ENCODE data around the gene CFAP251.
A peak's percentile ranks its signal among the peaks of the same experiment; 100 is the strongest.
"Not testable (repeated sequence)": the region's sequence is repeated elsewhere in the genome, so short reads cannot be mapped to it uniquely, and the experiment has no call there.

Gene CFAP251

DNA sequence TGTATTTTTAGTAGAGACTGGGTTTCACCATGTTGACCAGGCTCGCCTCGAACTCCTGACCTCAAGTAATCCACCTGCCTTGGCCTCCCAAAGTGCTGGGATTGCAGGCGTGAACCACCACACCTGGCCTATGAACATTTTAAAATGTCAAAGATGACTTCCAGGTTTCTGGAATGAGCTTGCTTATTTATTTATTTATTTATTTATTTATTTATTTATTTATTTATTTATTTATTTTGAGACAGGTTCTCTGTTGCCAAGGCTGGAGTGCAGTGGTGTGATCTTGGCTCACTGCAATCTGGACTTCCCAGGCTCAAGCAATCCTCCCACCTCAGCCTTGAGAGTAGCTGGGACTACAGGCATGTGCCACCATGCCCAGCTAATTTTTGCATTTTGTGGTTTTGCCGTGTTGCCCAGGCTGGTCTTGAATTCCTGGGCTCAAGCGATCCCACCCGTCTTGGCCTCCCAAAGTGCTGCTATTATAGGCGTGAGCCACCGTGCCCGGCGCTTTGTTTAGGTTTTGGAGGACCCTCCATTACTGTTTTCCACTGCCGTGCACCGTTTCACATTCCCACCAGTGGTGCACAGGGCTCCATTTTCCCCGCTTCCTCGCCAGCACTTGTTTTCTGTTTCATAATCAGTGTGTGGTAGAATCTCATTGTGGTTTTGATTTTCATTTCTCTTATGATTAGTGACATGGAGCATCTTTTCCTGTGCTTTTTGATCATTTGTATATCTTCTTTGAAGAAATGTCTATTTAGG lies 6.4 kb upstream of the CFAP251 start:
- no peak for DNase-seq

DNA sequence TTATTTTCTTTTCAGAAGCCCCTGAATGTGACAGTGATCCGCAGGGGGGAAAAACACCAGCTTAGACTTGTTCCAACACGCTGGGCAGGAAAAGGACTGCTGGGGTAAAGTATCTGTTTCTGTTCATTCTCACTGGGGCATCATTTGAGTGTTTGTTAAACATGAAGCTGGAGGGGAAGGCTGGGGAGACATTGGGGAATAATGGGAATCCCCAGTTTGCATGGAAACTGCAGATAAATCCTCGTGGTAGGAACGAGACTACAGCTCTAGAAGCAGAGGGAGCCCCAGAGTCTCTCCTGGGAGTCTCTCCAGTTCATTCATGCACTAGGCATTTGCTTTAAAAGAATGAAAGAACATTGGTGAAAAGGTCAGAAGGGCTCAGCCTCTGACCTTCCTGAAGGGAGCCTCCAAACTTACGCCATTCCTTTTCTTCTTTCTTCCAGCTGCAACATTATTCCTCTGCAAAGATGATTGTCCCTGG lies 2.5 kb upstream of the CFAP251 start:
- DNase-seq, result no peak

DNA sequence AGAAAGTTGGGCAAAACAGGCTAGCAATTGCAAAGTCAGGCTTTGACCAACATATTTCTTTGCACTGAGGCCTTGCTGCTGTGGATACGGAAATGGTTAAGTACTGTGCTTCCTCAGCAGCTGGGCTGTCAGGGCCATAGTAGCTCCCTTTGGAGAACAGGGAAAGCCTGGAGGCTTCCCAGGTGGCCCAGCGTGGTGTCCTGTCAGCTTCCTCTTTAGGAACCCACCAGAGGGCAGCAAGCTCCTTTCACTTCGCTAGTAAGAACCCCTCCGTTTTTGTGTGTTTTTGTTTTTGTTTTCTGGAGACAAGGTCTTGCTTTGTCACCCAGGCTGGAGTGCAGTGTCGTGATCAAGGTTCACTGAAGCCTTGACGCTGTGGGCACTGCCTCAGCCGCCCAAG lies 1.7 kb upstream of the CFAP251 start:
- peak; percentile 12 for DNase-seq

DNA sequence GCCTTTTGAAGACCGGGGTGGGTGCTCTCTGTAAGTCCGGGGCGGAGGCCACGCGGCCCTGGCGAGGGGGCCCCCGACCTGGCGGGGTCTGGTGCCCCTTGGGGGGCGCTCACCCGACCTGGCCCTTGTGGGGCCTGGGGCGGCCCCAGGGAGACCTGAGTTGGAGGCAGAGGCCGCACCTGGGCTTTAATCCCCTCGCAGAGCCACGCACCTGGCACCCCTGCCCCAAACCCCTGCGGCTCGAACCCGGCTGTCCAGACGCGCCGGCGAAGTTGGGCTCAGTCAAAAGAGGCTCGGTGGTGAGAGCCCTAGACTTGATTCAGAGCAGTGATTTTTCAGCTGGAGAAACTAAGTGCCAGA lies 267 bp downstream of the CFAP251 start:
- DNase-seq, result no peak

DNA sequence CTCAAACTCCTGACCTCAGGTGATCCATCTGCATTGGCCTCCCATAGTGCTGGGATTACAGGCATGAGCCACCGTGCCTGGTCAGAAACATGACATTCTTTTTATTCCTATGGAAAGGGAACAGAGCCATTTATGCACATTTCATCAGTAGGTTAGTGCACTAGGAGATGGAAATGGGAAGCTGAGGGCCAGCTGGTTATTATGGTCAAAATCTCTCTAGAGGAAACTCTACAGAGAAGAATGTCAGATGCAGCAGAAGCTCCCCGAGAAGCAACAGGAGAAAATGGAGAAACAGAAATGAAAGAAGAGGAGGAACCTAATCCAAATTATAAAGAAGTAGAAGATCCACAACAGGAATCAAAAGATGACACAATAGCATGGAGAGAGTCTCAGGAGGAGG lies 2.7 kb downstream of the CFAP251 start:
- DNase-seq, result no peak

DNA sequence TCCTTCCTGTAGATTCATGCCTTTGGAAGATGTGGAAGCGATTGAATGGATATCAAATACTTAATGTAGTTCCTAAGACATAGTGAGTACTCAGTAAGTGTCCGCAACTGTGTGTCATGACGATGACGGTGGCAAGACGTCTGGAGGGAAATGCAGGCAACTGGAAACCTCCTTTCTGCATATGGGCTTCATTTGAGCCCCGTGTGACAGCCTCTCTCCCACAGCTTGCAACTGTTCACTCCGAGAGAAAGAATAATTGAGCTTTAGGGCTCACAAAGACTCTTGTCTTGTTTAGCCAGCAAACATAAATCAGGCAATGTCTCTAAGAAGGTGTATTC lies 6.9 kb downstream of the CFAP251 start:
- no peak for DNase-seq

DNA sequence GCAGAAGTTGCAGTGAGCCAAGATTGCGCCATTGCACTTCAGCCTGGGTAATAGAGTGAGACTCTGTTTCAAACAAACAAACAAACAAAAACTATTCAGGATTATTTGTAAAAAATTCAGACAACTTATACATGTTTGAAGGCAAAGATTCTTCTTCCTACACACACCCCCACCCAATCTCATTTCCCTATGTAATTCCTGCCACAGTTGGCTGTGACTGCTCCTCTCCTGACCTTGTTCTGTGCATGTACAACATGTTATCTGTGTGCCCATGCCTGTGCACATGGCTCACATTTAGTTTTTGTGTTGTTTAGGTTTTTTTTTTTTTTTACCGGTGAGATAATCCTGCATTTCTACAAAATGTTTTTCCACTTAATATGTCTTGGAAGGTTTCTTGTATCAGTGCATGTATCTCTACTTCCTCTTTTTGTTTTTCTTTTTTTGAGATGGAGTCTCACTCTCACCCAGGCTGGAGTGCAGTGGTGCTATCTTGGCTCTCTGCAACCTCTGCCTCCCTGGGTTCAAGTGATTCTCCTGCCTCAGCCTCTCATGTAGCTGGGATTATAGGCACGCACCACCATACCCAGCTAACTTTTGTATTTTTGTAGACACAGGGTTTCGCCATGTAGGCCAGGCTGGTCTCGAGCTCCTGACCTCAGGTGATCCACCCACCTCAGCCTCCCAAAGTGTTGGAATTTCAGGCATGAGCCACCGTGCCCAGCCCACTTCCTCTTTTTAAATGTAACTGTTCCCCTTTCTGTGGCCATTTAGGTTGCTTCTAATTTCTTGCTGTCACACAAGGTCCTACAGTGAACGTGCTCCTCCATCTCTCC lies 8.7 kb downstream of the CFAP251 start:
- DNase-seq, result no peak

DNA sequence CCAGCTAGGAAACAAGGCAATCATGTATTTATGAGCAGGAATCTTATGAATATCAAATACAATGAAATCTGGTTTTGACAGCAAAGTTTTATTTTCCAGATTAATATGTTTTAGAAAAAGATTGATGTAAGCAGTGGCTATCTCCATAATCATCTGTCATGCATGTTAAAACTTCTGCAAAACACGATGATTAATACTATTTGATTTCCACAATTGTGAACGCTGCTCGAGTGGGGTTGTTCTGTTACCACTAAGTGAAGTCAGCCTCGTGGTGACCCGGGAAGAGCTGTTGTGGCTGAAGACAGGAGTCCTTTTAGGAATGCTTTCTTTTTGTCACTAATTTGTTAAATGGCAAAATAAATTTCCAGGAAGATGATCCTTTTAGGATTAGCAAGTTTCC lies 9.4 kb downstream of the CFAP251 start:
- DNase-seq, result no peak

DNA sequence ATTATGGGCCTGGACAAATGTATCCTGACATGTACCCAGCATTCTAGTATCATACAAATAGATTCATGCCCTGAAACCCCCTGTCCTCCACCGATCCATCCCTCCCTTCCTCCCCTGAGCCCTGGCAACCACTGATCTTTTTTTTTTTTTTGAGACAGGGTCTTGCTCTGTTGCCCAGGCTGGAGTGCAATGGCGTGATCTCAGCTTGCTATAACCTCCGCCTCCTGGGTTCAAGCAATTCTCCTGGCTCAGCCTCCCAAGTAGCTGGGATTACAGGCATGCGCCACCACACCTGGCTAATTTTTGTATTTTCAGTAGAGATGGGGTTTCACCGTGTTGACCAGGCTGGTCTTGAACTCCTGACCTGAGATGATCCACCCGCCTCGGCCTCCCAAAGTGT lies 11.2 kb downstream of the CFAP251 start:
- not testable (repeated sequence) for DNase-seq

DNA sequence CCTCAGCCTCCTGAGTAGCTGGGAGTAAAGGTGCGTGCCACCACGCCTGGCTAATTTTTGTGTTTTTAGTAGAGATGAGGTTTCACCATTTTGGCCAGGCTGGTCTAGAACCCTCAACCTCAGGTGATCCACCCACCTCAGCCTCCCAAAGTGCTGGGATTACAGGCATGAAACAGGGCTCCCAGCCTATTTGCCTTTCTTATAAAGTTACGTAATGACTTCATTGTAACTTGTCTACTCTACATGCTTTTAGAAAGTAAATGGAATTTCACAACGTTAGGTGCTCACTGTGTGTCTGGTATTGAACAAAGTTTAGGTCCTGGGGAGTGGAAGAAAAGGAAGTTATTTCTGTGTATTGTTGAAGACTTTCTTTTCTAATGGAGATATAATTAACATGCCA lies 12.5 kb downstream of the CFAP251 start:
- no peak for DNase-seq

DNA sequence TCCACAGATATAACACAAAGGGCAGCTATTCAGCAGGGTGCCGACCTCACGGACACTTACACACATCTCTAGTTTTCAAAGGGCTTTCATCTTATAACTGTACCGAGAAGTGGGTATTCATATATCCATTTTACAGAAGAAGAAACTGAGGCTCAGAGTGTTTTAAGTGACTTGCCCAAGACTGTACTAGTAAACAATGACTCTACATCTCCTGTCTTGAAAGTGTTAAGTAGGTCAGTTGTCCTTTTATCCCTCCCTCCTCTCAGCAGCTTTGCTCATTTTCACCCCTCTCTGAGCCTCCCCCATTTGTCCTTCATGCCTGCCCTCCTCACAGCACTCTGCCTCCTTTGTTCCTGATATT lies 13.8 kb downstream of the CFAP251 start:
- no peak for DNase-seq

DNA sequence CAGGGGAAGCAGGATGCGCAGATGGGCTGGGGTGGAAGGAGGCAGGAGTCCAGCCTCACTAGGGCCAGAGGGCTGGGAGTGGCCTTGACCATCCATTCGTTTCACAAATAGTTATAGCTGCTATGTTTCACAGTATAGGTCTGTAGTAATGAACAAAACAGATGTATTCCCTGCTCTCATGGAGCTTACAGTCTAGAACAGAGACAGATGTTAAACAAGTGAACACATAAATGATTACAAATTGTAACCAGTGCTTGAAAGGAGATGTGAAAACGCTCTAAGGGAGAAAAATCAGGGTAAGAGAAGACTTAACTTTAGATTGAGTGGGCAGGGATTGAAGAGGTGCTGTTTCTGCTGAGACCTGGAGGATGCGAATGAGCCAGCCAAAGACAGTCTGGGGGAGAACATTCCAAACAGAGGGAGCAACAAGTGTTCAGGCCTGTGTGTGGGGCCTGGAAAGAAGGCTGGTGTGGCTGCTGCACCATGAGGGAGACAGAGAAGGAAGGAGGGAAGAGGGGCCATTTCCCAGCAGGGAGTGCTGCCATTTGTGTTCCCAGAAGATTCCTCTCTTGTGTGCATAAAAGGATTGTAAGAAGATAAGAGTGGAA lies 14.6 kb downstream of the CFAP251 start:
- DNase-seq, result no peak

DNA sequence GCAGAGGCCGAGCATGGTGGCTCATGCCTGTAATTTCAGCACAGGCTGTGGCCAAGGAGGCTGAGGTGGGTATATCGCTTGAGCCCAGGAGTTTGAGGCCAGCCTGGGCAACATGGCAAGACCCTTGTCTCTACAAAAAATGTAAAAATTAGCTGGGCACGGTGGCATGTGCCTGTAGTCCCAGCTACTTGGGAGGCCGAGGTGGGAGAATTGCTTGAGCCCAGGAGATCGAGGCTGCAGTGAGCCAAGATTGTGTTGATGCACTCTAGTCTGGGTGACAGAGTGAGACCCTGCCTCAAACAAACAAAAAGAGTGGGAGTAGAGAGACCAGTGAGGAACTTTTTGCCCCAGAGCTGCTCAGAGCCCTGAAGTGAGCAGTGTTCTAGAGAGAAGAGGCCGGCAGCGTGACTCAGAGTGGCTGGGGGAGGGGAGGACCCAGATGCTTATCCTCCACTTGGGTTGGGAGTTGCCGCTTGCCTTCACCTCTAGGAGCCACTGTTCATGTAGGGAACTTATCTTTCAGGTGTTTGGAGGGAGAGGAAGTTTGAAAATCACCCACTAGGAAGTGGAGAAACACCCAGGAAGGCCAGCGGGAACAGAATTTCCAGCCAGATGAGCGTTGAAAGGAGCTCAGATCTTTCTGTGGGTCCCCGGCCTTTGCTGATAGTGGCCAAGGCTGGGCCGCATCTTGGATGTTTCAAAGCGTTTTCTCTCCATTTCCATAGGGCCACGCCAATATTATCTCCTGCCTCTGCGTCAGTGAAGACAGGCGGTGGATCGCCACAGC lies 15.3 kb downstream of the CFAP251 start:
- DNase-seq, result no peak

DNA sequence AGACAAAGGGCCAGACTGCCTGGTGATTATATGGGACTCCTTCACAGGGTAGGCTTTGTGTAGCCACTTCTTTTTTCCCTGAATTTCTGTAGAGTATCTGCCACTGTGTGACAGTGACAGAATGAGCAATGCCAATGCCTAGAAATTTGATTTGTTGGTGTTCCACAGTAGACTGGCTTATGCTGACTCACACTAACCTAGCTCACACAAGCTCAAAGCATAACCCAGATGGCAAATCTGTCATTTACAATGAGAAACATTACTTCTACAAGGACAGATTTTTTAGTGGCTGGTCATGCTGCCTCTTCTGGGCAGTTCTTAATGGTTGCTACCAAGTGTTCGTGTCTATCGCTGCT lies 15.9 kb downstream of the CFAP251 start:
- no peak for DNase-seq

DNA sequence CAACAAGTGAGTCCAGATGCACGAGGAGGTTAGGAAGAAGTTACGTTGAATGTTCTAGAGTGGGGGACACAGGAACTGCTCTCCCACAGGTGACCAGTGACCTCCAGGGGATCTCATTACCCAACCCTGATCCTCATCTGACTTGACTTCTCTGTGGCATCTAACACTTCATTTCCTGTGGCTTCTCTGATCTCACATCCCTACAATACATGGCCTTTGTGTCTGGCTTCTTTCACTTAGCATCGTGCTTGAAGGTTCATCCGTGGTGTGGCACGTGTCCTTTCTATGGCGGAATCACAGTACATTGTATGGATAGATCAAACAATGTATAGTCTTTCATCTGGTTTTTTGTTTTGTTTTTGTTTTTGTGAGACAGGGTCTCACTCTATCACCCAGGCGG lies 19.3 kb downstream of the CFAP251 start:
- no peak for DNase-seq

DNA sequence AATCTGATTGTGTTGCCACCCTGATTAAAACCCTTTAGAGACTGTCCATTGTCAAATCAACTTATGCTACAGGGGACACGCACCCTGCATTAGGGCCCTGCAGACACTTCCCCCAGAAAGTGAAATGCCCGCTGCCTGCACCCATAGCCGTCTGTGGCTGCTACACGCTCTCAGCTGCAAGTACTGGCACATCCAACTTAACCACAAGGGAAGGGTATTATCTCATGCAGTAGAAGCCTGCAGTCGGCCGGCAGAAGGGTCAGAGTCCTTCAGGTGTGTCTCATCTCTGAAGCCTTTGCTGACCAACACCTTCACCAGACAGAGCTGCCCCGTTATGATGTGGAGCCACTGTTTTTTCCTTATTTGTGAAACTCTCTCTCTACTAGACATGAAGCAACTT lies 20.8 kb downstream of the CFAP251 start:
- DNase-seq, result no peak

DNA sequence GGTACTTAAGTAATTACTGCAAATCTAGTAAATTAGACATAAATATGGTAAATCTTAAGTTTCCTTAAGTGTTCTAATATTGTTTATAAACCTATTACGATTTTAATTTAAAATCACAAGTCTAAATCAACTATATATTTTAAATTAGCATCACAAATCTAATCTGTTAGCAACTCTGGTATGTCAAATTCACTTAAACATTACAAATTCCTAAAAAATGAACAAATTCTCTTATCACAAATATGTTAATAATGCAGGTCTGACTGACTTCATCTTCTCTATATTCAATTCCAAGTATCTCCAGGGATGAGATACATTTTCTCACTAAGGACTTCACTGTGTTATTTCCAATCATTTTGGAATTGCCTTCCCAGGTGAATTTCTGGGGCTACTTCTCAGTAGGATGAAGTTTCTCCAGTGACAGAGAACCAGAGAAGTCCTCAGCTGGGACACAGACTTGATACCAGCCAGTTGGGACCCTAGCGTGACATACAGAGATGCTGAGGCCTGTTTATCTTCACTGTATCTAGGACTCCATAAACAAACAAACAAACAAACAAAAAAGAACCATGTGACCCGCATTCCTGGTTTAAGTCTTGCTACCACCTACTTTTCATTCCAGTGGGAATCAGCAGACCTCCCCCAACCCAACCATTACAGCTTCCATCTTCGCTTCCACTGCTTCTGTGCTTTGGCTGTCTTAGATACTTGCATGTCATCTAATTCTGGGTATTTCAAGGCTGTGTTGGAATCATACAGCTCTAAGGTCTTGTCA lies 21.8 kb downstream of the CFAP251 start:
- no peak for DNase-seq

DNA sequence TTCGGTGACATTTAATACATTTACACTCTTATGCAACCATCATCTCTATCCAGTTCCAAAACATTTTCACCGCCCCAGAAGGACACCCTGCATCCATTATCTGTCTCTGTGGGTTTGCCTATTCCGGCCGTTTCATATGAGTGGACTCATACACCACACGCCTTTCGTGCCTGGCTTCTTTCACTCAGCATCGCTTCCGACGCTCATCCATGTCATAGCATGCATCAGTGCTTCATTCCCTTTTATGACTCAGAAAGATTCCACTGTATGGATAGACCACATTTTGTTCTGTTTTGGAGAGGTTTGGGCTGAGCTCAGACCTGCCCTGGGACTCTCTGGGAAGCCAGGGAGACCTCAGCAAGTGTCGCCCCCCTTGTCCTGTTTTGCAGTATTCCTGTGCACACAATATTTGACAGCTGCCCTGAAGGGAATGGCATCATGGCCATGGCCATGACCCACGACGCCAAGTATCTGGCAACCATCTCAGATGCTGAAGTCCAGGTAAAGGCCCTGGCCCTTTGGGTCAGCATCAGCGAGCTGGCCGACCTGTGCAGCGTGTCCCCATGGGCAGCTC lies 23.8 kb downstream of the CFAP251 start:
- no peak for DNase-seq

DNA sequence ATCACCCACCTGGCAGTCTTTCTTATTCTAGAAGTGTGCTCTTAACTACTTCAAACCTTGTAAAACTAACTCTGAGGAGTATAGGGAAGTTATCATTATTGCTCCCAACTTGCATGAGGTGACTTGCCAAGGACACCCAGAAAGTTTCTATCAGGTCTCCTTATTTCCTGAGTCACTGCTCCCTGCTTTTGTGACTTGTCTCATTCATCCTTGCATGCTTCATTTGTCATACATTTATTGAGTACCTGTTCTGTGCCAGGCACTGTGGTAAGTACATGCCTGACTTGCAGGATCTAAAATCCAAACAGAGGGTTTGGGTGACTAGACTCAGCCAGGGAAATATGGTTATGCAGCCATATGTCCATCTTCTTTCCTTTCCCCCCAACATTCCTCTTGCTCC lies 25.5 kb downstream of the CFAP251 start:
- DNase-seq, result no peak

DNA sequence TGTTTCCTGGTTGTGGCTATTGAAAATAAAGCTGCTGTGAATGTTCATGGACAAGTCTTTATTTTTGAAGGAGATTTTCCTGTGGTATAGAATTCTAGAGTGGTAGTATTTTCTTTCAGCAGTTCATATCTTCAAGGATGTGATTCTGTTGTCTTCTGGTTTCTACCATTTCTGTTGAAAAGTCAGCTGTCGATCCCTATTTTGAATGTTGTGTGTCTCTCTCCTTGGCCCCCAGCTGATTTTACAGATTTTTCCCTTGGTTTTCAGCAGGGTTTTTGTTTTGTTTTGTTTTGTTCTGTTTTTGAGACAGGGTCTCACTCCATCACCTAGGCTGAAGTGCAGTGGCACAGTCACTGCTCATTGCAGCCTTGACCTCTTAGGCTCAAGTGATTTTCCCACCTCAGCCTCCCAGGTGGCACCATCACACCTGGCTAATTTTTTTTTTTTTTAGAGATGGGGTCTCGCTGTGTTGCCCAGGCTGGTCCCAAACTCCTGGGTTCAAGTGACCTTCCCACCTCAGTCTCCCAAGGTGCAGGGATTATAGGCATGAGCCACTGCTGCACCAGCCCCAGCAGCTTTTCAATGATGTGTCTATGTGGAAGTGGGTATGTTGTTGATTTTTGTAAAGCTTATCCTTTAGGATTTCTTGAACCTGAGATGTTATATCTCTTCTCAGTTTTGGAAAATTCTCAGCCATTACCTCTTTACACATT lies 28.1 kb downstream of the CFAP251 start:
- DNase-seq, result no peak

DNA sequence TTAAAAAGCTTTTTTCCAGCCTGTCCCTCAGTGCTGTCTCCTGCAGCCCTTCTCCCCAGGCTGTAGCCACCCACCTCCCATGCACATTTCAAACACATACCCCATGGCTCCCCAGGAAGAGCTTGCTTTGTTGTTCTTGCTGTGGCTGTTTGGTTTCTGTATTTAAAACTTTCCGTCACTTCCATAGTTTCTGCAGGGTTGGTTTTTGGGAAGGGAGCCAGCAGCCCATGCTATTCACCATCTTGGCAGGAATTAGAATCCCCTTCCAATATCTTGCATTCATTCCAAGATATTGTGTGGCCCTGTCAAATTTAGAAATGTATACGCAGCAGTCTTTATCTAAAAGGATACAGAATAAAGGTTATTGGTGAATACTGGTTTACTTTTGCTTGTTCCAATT lies 29.6 kb downstream of the CFAP251 start:
- DNase-seq, result no peak

Data from NCI-H2081 treated with DMSO at 0.1 percent for 48 hours (cell line).